HG02884 (cell line): ENCODE measurements around the gene RCL1.
"Not testable (repeated sequence)": the region's sequence is repeated elsewhere in the genome, so short reads cannot be mapped to it uniquely, and the experiment has no call there.

ENCODE experiments used
- ATAC-seq: cut with Tn5 transposase; IDR thresholded peaks from one replicate; pipeline ENCODE4 v1.9.1; 2021; ENCODE audit warnings: mild to moderate bottlenecking, moderate library complexity; ENCODE audit not compliant: unreplicated experiment

Gene RCL1

GRCh38 chr9:4792572-4793458, at the start of gene RCL1:
Gene RCL1 (plus strand): TSS chr9:4792944. CDS start chr9:4793092, 148 bp downstream.
- peak; percentile 95 for ATAC-seq

- ATAC-seq = no peak
Measured at GRCh38 chr9:4743131-4743875, 49.4 kb upstream of the RCL1 start.

- ATAC-seq = no peak
Measured at GRCh38 chr9:4746278-4747030, 46.3 kb upstream of the RCL1 start.

DNA sequence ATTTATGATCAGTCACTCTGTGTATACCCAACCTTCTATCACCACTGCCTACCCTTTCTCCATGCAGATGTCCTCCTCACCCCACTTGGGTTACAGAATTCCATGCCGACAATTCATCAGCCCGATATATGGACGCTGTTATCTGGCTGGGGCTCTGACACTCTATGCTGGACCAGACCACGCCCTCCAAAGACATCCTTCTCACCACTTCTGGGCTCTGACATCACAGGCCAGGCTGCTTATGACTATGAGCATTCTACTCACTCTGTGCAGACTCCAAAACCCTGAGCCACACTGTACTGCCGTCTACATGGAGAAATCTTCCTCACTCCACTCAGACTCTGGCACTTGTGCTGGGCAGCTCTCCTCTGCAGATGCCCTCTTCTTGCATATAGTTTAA, 44.1 kb upstream of the RCL1 start:
- no peak for ATAC-seq

- ATAC-seq = no peak
Measured at GRCh38 chr9:4750023-4750673, 42.6 kb upstream of the RCL1 start.

DNA sequence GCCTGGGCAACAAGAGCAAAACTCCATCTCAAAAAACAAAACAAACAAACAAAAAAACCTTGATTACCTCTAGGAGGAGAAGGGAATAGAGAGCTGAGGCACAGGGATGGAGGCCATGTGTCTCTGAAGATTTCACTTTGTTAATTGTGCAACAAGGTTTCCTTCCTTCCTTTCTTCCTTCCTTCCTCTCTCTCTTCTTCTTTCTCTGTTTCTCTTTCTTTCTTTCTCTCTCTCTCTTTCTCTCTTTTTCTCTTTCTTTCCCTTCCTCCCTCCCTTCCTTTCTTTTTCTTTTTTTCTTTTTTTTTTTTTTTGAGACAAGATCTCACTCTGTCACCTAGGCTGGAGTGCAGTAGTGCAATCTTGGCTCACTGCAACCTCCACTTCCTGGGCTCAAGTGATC, 38.2 kb upstream of the RCL1 start:
- ATAC-seq = not testable (repeated sequence)

GRCh38 chr9:4755026-4755609, 37.6 kb upstream of the RCL1 start:
- no peak for ATAC-seq

GRCh38 chr9:4756420-4756819, 36.3 kb upstream of the RCL1 start:
- ATAC-seq = no peak

DNA sequence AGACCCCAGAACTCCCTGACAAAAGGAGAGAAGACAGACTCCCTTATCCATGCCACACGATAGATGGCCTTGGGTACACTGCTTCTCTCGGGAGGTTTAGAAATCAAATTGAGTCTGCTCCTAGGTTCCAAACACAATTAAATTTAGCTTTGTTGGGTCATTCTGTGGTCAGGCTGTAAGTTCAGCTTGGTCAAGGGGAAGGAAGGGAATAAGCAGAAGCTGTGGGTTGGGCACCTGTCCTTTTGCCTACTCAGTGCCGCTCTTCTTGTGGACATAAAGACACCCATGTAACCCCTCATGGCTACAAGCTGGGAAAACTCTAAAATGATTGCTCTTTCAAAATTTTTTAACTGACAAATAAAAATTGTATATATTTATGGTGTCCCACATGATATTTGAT, 32.6 kb upstream of the RCL1 start:
- ATAC-seq = no peak

DNA sequence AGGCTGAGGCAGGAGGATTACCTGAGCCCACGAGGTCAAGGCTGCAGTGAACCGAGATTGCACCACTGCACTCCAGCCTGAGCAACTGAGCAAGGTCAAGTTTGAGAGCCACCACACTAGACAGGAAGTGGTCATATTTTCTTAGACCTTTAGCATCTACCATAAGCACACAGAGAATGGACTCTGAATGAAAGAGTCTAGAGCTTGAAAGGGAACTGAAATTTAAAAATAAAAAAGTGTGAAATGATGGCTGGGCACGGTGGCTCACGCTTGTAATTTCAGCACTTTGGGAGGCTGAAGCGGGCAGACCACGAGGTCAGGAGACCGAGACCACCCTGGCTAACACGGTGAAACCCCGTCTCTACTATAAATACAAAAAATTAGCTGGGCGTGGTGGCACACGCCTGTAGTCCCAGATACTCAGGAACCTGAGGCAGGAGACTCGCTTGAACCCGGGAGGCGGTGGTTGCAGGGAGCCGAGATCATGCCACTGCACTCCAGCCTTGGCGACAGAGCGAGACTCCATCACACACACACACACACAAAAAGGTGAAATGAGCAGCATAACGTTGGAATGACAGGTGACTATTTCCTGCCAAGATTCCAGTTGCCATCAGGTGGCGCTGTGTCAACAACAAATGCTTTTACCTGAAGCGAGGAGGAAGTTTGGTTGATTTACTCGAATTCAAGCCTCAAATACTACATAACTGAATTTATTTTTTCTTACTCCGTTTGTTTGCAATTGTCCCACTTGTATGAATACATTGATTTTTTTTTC, 30.4 kb upstream of the RCL1 start:
- peak; percentile 73 for ATAC-seq

GRCh38 chr9:4762886-4763541, 29.7 kb upstream of the RCL1 start:
- no peak for ATAC-seq

- no peak for ATAC-seq
Measured at GRCh38 chr9:4764033-4764432, 28.7 kb upstream of the RCL1 start.

DNA sequence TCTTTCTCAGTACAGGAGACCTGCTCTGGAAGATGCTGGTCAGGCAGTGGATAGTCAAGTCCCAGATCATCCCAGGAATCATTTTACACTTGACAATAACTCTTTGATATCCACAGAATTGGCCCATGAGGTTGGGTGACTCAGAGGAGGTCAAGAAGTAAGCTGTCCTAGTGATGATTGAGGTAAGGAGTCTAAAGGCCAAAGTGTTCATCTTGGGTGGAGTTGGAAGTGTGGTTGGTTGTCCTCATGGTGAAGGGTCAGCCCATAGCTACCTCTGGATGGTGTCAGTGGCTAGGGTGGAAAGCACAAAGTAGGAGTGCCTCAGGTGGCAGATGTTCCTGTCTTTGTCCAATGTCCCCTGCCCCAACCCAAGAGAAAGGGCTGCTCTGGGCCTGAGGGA, 24.1 kb upstream of the RCL1 start:
- ATAC-seq = no peak

DNA sequence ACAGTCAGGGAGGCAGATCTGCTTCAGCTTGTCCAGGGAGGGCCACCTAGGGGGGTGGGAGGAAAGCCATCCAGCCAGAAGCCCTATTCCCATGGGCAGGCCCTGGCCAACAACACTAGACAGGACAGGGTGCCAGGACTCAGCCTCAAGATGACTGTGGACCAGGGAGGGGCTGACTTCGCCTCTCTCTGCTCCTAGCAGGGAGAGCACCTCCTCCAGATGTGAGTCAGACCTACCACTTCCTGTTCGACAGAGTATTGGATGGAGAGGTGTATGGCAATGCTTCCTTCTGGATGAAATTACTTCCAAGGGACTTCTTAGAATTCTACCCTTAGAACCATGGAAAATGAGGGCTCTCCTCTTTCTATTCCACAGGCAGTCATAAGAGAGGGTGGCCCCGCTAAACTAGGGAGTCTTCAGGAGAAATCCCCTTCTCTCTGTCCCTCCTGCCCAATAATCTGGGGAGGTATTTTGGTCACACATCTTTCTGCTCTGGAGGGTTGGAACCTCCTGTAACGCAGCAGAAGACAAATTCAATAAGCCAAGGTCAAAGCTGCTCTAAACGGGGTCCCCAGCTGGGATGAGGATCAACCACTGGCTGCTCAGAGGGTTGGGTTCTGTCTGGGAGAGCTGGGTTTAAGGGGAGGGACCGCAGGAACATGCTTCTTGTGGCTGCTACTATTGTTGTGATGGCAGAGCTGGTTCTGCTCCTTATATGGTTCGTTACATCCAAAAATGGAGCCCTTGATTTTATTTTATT, 23.2 kb upstream of the RCL1 start:
- no peak for ATAC-seq

- ATAC-seq = no peak
Measured at GRCh38 chr9:4771788-4772187, 21.0 kb upstream of the RCL1 start.

DNA sequence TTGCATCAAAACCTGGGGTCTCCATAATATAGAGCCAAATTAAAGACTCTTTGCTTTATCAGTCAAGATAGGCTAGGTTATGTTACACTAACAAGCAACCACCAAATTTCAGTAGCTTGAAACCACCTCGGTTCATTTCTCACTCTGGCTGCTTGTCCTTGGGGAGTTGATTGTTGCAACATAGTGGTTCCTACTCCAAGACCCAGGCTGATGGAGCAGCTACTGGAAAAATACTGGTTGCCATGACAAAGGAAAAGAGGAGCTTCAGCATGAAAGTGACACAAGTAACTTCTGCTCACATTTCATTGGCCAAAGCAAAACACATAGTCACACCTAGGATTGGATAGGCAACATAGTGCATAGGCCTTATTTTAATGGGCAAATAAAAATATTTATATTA, 18.5 kb upstream of the RCL1 start:
- ATAC-seq = no peak

- ATAC-seq = not testable (repeated sequence)
Measured at GRCh38 chr9:4774958-4775357, 17.8 kb upstream of the RCL1 start.

GRCh38 chr9:4780651-4781050, 12.1 kb upstream of the RCL1 start:
- ATAC-seq = no peak

DNA sequence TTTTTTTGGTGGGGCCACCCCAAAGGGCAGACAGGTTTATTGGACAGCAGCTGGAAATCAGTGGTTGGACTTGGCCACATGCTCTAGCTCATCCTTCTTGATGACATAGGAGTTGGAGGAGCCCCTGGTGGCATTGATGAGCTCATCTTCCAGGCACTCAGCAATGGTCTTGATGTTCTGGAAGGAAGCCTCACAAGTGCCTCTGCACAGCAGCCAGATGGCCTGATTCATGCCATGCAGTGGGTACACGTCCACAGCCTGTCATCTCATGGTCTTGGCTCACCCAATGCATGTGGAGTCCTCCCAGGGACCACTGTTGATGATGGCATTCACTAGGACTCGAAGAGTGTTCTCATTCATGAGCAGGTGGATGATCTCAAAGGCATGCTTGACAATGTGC, 11.3 kb upstream of the RCL1 start:
- ATAC-seq = no peak
